ENCODE results near the gene PTPRN2. TPM values are rescaled to one million over a fixed set of nuclear protein-coding genes. Genes with fewer than 3 reads are reported as not detected.

PTPRN2 gene
- total and polyA plus RNA-seq, 2 of the 8 experiments (the other 6 are each of a cell fraction or from before 2014, with no cell fraction given): 2.6 to 4.5 TPM

GRCh38 chr7:158550394-158550700 is 37.3 kb downstream of the PTPRN2 start:
- Histone ChIP-seq H3K27me3 (replicated peaks in 1 of 4; ENCODE audit: control insufficient read depth in 3 of 4, extremely low read depth in 1 of 4, insufficient read depth in 3 of 4, low read length in 3 of 4) (no peaks in the 10 kb centered on the region), H3K23ac (ENCODE audit: insufficient read length) (no peak overlapping the region), H4K8ac (ENCODE audit: extremely low read depth, insufficient read depth, low read length) (0 out of 2 replicates have a peak overlapping the region, but pooled peaks have one; percentile 17), H2AK5ac (ENCODE audit: low read depth, low read length) (no peak overlapping the region), H3K4me1 (replicated peaks in 1 of 4; ENCODE audit: control insufficient read depth in 3 of 4, insufficient read depth in 4 of 4, low read length in 3 of 4) (peaks cover 0 to 19% (median 14%) of the 10 kb centered on the region in 4 experiments; a peak in 6 of 7 replicates), H2BK5ac (ENCODE audit: low read depth, low read length) (no peak overlapping the region), H3K4me2 (ENCODE audit: insufficient read depth in 1 of 2, low read depth in 2 of 2, low read length in 2 of 2) (no peak overlapping the region), H2BK15ac (ENCODE audit: low read length) (no peak overlapping the region), H2AFZ (ENCODE audit: low read length) (no peak overlapping the region), H3K56ac (replicated peaks; ENCODE audit: insufficient read length, low read depth, low read length) (no peak overlapping the region), H4K5ac (ENCODE audit: insufficient read length, low read depth, low read length) (no peak overlapping the region), H3K36me3 (ENCODE audit: control insufficient read depth in 2 of 4, insufficient read depth in 4 of 4, low read length in 3 of 4) (no peaks in the 10 kb centered on the region), H4K20me1 (replicated peaks in 1 of 2; ENCODE audit: control insufficient read depth in 1 of 2, insufficient read depth in 2 of 2, low read length in 2 of 2) (no peaks in the 10 kb centered on the region), H3K79me2 (ENCODE audit: control insufficient read depth in 1 of 2, insufficient read depth in 2 of 2, low read length in 2 of 2) (no peaks in the 10 kb centered on the region), H4K91ac (replicated peaks; ENCODE audit: insufficient read length, low read length) (no peak overlapping the region), H3K18ac (ENCODE audit: extremely low read depth, low read length) (no peak overlapping the region), H3K14ac (ENCODE audit: insufficient read length) (no peak overlapping the region), H3K9me3 (ENCODE audit: insufficient read depth in 2 of 2, low read depth in 1 of 2, low read length in 1 of 2) (no peaks in the 10 kb centered on the region), H2BK12ac (ENCODE audit: low read depth, low read length) (no peak overlapping the region), H2BK20ac (ENCODE audit: low read length) (no peak overlapping the region), H2BK120ac (replicated peaks; ENCODE audit: low read depth, low read length) (no peak overlapping the region), H3K23me2 (ENCODE audit: low read depth, low read length) (no peaks in the 10 kb centered on the region), H3K9ac (replicated peaks in 1 of 4; ENCODE audit: extremely low read depth in 1 of 4, low read depth in 3 of 4, low read length in 3 of 4) (no peak overlapping the region), H3K79me1 (ENCODE audit: low read depth, low read length) (no peaks in the 10 kb centered on the region), H3K4me3 (ENCODE audit: extremely low read depth in 1 of 4, insufficient read depth in 2 of 4, low read depth in 3 of 4, low read length in 4 of 4) (no peak overlapping the region), H3K27ac (ENCODE audit: low read depth, low read length) (no peak overlapping the region), H3K4ac (replicated peaks; ENCODE audit: insufficient read length, low read depth, low read length) (no peak overlapping the region)
- CTCF ChIA-PET (ENCODE audit: partially characterized antibody): interaction anchor here (0.7 kb wide), 1 partner anchor 56 kb away, joined by 3 read pairs; no protein-coding TSS in a partner anchor
- POLR2A ChIA-PET (ENCODE audit: partially characterized antibody): no interaction called here
- no peak for TF ChIP-seq HDAC6 (IDR thresholded peaks at IDR 0.05; ENCODE audit: low read depth, low read length)
- FAIRE-seq (no peak), DNase-seq (ENCODE audit: low read depth in 1 of 2, low spot score in 2 of 2) (no peak)
- WGBS, 2 experiments (ENCODE audit: extremely low coverage in 1 of 2, insufficient coverage in 1 of 2, insufficient read length in 1 of 2, insufficient replicate concordance in 2 of 2, low coverage in 1 of 2, low lambda C conversion rate in 2 of 2, missing lambda C conversion rate in 1 of 2): 74% methylated on average over 7 of the region's 7 CpGs; no CpG with 5 or more reads in 1 of the 2 experiments

Measured in H1 (cell line).